Panc1 (cell line): Measurements from ENCODE around the gene NKAIN2. TPM values are rescaled to one million over a fixed set of nuclear protein-coding genes. Genes with fewer than 3 reads are reported as not detected.

Experiments used
- ATAC-seq: fragments of 200-7000 bp; cut with Tn5 transposase; 2 replicates; pipeline ENCODE4 v1.9.1; 2020; ENCODE audit warnings: mild to moderate bottlenecking, moderate library complexity
- BruUV-seq: library from RNA; stranded (reverse); fragments of 400-500 nt; replicated peaks from 2 replicates; lab custom pipeline; 2021; lab: Mats Ljungman, UMichigan
- CTCF ChIA-PET: fragments of 300-600 bp; sonication (Branson Sonifier 250); formaldehyde crosslinking; loops from one replicate; lab custom pipeline; 2022; ENCODE audit warnings: antibody characterized with exemption; lab: Charles Lee
- POLR2A ChIA-PET: fragments of 300-600 bp; sonication (Branson Sonifier 250); formaldehyde crosslinking; loops from one replicate; lab custom pipeline; 2022; ENCODE audit warnings: antibody characterized with exemption; lab: Charles Lee
- DNase-seq: peaks from one replicate; pipeline ENCODE4 v3.0.0-alpha.2; 2010; ENCODE audit warnings: low read depth, low spot score
- H3K27ac ChIP-seq: 2 replicates; pipeline ENCODE4 v1.5.1; 2011; ENCODE audit warnings: mild to moderate bottlenecking, low read length, inconsistent platforms
- H3K27me3 ChIP-seq: fragments of 200-500 bp; sonication (Bioruptor generic); 2 replicates; pipeline ENCODE4 v1.6.0; 2014; ENCODE audit warnings: low read length, inconsistent platforms; ENCODE audit not compliant: control insufficient read depth, insufficient read depth
- H3K36me3 ChIP-seq: fragments of 200-500 bp; sonication (Bioruptor generic); 2 replicates; pipeline ENCODE4 v1.5.1; 2014; ENCODE audit warnings: inconsistent platforms, mild to moderate bottlenecking, low read length, moderate library complexity; ENCODE audit not compliant: control insufficient read depth, insufficient read depth
- H3K4me1 ChIP-seq: 2 replicates; pipeline ENCODE4 v1.5.1; 2011; ENCODE audit warnings: inconsistent platforms, mild to moderate bottlenecking, low read length, moderate library complexity; ENCODE audit not compliant: control insufficient read depth, insufficient read depth
- H3K4me3 ChIP-seq, 2 experiments: 2 replicates each; pipeline ENCODE4 v1.5.1; 2011 to 2012; ENCODE audit warnings: low read depth in 2 of 2, low read length in 2 of 2, mild to moderate bottlenecking in 2 of 2, inconsistent platforms in 1 of 2, moderate library complexity in 1 of 2
- H3K9me3 ChIP-seq: fragments of 200-500 bp; sonication (Bioruptor generic); 2 replicates; pipeline ENCODE4 v1.5.1; 2014; ENCODE audit warnings: low read depth, mild to moderate bottlenecking, inconsistent platforms, low read length, moderate library complexity; ENCODE audit not compliant: control insufficient read depth, insufficient read depth
- POLR2AphosphoS5 ChIP-seq: IDR thresholded peaks from 2 replicates; pipeline ENCODE4 v1.6.1; 2012; ENCODE audit warnings: mild to moderate bottlenecking, low read depth, low read length, moderate library complexity
- REST ChIP-seq, 2 experiments: IDR thresholded peaks; 2 replicates each; pipeline ENCODE4 v1.6.1; 2011 to 2012; ENCODE audit warnings: low read depth in 2 of 2, control low read depth in 1 of 2, low read length in 1 of 2, mild to moderate bottlenecking in 1 of 2, moderate library complexity in 1 of 2; ENCODE audit not compliant: insufficient read depth in 1 of 2
- SIN3A ChIP-seq: IDR thresholded peaks from 2 replicates; pipeline ENCODE4 v1.6.1; 2012; ENCODE audit warnings: low read depth, mild to moderate bottlenecking, low read length, moderate library complexity, borderline replicate concordance; ENCODE audit not compliant: insufficient read depth
- TCF7L2 ChIP-seq: IDR thresholded peaks from 2 replicates; pipeline ENCODE4 v1.6.1; 2011; ENCODE audit warnings: mild to moderate bottlenecking, low read depth, low read length, inconsistent platforms
- in situ Hi-C: cut with HindIII; loops from 2 replicates; pipeline ENCODE4 v1.10.0; 2016; ENCODE audit warnings: low sequenced_read_pairs, low pct_unique_long_range_greater_than_20kb
- intact Hi-C: fragments of 100-400 bp; cut with micrococcal nuclease; formaldehyde crosslinking; loops from one replicate; pipeline ENCODE4 v1.10.0; 2022; ENCODE audit not compliant: unreplicated experiment
- total RNA-seq: library from RNA; stranded (reverse); gene quantifications from one replicate; pipeline ENCODE4 v1.2.1, GENCODE V29; 2021; ENCODE audit not compliant: unreplicated experiment
- TF ChIP-seq, protein P1 (sequence below): fragments of 450-650 bp; IDR thresholded peaks from 2 replicates; pipeline ENCODE4 v1.5.1; 2017; ENCODE audit warnings: mild to moderate bottlenecking

Gene NKAIN2
- total RNA-seq, 1 experiment from 2014 or later, result 2.6 TPM

- no peaks in the 10 kb centered on the region for H3K36me3 ChIP-seq
- in situ Hi-C loops (no loop called here), intact Hi-C loops (no loop called here)
- peaks cover 16% of the 10 kb centered on the region; the same call in 1 of the 2 replicates for H3K9me3 ChIP-seq
- POLR2A ChIA-PET, result no interaction called here
- no peak overlapping the region for H3K4me3 ChIP-seq
- H3K4me1 ChIP-seq, result peaks cover 3% of the 10 kb centered on the region; the same call in 1 of the 2 replicates
- peak overlapping the region; percentile 77 for H3K27ac ChIP-seq
- no peak for ATAC-seq
- no TSS peak for BruUV-seq
- TF ChIP-seq POLR2AphosphoS5 (no peak), REST (IDR thresholded peaks at IDR 0.05; ENCODE audit: insufficient read depth in 1 of 2, low read depth in 2 of 2, low read length in 1 of 2) (no peak), TCF7L2 (no peak), SIN3A (no peak)
- TF ChIP-seq, protein P1, sequence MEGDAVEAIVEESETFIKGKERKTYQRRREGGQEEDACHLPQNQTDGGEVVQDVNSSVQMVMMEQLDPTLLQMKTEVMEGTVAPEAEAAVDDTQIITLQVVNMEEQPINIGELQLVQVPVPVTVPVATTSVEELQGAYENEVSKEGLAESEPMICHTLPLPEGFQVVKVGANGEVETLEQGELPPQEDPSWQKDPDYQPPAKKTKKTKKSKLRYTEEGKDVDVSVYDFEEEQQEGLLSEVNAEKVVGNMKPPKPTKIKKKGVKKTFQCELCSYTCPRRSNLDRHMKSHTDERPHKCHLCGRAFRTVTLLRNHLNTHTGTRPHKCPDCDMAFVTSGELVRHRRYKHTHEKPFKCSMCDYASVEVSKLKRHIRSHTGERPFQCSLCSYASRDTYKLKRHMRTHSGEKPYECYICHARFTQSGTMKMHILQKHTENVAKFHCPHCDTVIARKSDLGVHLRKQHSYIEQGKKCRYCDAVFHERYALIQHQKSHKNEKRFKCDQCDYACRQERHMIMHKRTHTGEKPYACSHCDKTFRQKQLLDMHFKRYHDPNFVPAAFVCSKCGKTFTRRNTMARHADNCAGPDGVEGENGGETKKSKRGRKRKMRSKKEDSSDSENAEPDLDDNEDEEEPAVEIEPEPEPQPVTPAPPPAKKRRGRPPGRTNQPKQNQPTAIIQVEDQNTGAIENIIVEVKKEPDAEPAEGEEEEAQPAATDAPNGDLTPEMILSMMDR, result no peak
- CTCF ChIA-PET, result no interaction called here
- no peaks in the 10 kb centered on the region for H3K27me3 ChIP-seq
- no peak for DNase-seq
These were observed 721.0 kb downstream of the NKAIN2 start for GRCh38 chr6:124524491-124525200.

- Histone ChIP-seq H3K4me1 (peaks cover 14% of the 10 kb centered on the region), H3K27ac (peak overlapping the region; percentile 99; the same call in 1 of the 2 replicates), H3K4me3 (no peak overlapping the region), H3K9me3 (peaks cover 10% of the 10 kb centered on the region; the same call in 1 of the 2 replicates), H3K27me3 (no peaks in the 10 kb centered on the region), H3K36me3 (no peaks in the 10 kb centered on the region)
- ChIA-PET CTCF (interaction anchor here (0.5 kb wide), 1 partner anchor 1761 kb away, joined by 3 read pairs; no protein-coding TSS in a partner anchor), POLR2A (no interaction called here)
- BruUV-seq, result no TSS peak
- intact Hi-C loops (loop anchor here (10.0 kb wide), 1 partner anchor 264 kb away; no protein-coding TSS in a partner anchor), in situ Hi-C loops (no loop called here)
- no peak for DNase-seq
- ATAC-seq, result no peak
- no peak for TF ChIP-seq REST (IDR thresholded peaks at IDR 0.05; ENCODE audit: insufficient read depth in 1 of 2, low read depth in 2 of 2, low read length in 1 of 2)
- TF ChIP-seq TCF7L2, result no peak
- TF ChIP-seq POLR2AphosphoS5, result no peak
- no peak for TF ChIP-seq SIN3A
- TF ChIP-seq, protein P1, result no peak
These were observed 727.3 kb downstream of the NKAIN2 start for GRCh38 chr6:124530926-124531325.
